ENCODE results near the gene TSPAN4.

The TSPAN4 gene

GRCh38 chr11:858053-858761, 15.6 kb downstream of the TSPAN4 start:
- no peak overlapping the region for H3K4me3 ChIP-seq (replicated peaks in 1 of 2; ENCODE audit: low read depth in 2 of 2, low read length in 2 of 2)
- no peak for TF ChIP-seq CTCF (IDR thresholded peaks at IDR 0.05; ENCODE audit: low read depth, low read length)
- DNase-seq (ENCODE audit: low read depth in 2 of 2): no peak

- DNase-seq (ENCODE audit: low read depth in 2 of 2): no peak
- H3K4me3 ChIP-seq (replicated peaks in 1 of 2; ENCODE audit: low read depth in 2 of 2, low read length in 2 of 2): no peak overlapping the region
- TF ChIP-seq CTCF (IDR thresholded peaks at IDR 0.05; ENCODE audit: low read depth, low read length): no peak
Measured at GRCh38 chr11:858762-859339, 16.2 kb downstream of the TSPAN4 start.

- peak overlapping the region in 1 of 2 donors; percentile 37 for H3K4me3 ChIP-seq (replicated peaks in 1 of 2; ENCODE audit: low read depth in 2 of 2, low read length in 2 of 2)
- peak; percentile 82 to 96 for DNase-seq (ENCODE audit: low read depth in 2 of 2)
Measured at GRCh38 chr11:859394-860131, 16.9 kb downstream of the TSPAN4 start.

GRCh38 chr11:860234-861104, 17.8 kb downstream of the TSPAN4 start:
- TF ChIP-seq CTCF (IDR thresholded peaks at IDR 0.05; ENCODE audit: low read depth, low read length): no peak
- DNase-seq (ENCODE audit: low read depth in 2 of 2): no peak
- no peak overlapping the region for H3K4me3 ChIP-seq (replicated peaks in 1 of 2; ENCODE audit: low read depth in 2 of 2, low read length in 2 of 2)

More at GRCh38 chr11:859394-860131, 16.9 kb downstream of the TSPAN4 start:
- TF ChIP-seq CTCF (IDR thresholded peaks at IDR 0.05; ENCODE audit: low read depth, low read length): no peak

GRCh38 chr11:861105-861479, 18.4 kb downstream of the TSPAN4 start:
- no peak overlapping the region for H3K4me3 ChIP-seq (replicated peaks in 1 of 2; ENCODE audit: low read depth in 2 of 2, low read length in 2 of 2)
- DNase-seq (ENCODE audit: low read depth in 2 of 2): no peak
- TF ChIP-seq CTCF (IDR thresholded peaks at IDR 0.05; ENCODE audit: low read depth, low read length): no peak

- no peak overlapping the region for H3K4me3 ChIP-seq (replicated peaks in 1 of 2; ENCODE audit: low read depth in 2 of 2, low read length in 2 of 2)
- DNase-seq (ENCODE audit: low read depth in 2 of 2): no peak
- TF ChIP-seq CTCF (IDR thresholded peaks at IDR 0.05; ENCODE audit: low read depth, low read length): no peak
Measured at GRCh38 chr11:862081-862661, 19.5 kb downstream of the TSPAN4 start.
